B cell (primary cell): Measurements from ENCODE around the gene TLNRD1. TPM values are rescaled to one million over a fixed set of nuclear protein-coding genes. Genes with fewer than 3 reads are reported as not detected.

Source experiments
- ATAC-seq: fragments of 200-7000 bp; cut with Tn5 transposase; one replicate; pipeline ENCODE4 v1.10.0; 2021; ENCODE audit warnings: low read depth, mild to moderate bottlenecking, moderate number of reproducible peaks, moderate library complexity
- CTCF ChIA-PET: fragments of 350-600 bp; sonication (Branson Sonifier 250); formaldehyde crosslinking; loops from one replicate; lab custom pipeline; 2021; ENCODE audit warnings: antibody characterized with exemption, inconsistent platforms; lab: Charles Lee
- POLR2A ChIA-PET: fragments of 350-600 bp; sonication (Branson Sonifier 250); formaldehyde crosslinking; loops from one replicate; lab custom pipeline; 2021; ENCODE audit warnings: antibody characterized with exemption; lab: Charles Lee
- DNase-seq: peaks from one replicate; pipeline ENCODE4 v3.0.0; 2013
- H2AFZ ChIP-seq: 2 replicates; pipeline ENCODE4 v1.6.1; 2012; ENCODE audit warnings: mild to moderate bottlenecking, low read depth, low read length; ENCODE audit not compliant: insufficient read depth, poor library complexity, severe bottlenecking
- H3K27ac ChIP-seq, 2 donors: 1 replicate in 1 of 2; 2 replicates in 1 of 2; pipeline ENCODE4 v1.5.1; 2012 to 2013; ENCODE audit warnings: low read length in 2 of 2, mild to moderate bottlenecking in 2 of 2, moderate library complexity in 1 of 2
- H3K27me3 ChIP-seq, 4 experiments: fragments of 200-600 bp in 1 of 4; sonication (generic) in 1 of 4; replicated peaks in 1 of 4; 1 replicate in 2 of 4; 2 replicates in 2 of 4; pipeline versions ENCODE4 v1.6.1 to v1.7.0; 2013 to 2016; ENCODE audit warnings: low read length in 3 of 4, mild to moderate bottlenecking in 2 of 4, mixed read lengths in 1 of 4, moderate library complexity in 1 of 4; ENCODE audit not compliant: insufficient read depth in 4 of 4, control insufficient read depth in 3 of 4; ENCODE audit errors: control extremely low read depth in 1 of 4
- H3K36me3 ChIP-seq, 2 experiments: replicated peaks in 1 of 2; 1 replicate in 1 of 2; 2 replicates in 1 of 2; pipeline versions ENCODE4 v1.6.1 to v1.7.1; 2013; ENCODE audit warnings: low read length in 1 of 2; ENCODE audit not compliant: insufficient read depth in 2 of 2, control insufficient read depth in 1 of 2; ENCODE audit errors: control extremely low read depth in 1 of 2, extremely low read depth in 1 of 2
- H3K4me1 ChIP-seq, 2 donors: fragments of 200-600 bp in 1 of 2; sonication (generic) in 1 of 2; 1 replicate in 1 of 2; 2 replicates in 1 of 2; pipeline versions ENCODE4 v1.5.1 to v1.6.1; 2013 to 2017; ENCODE audit warnings: low read length in 2 of 2; ENCODE audit not compliant: control insufficient read depth in 2 of 2, insufficient read depth in 2 of 2
- H3K4me2 ChIP-seq: replicated peaks from 2 replicates; pipeline ENCODE3; 2012; ENCODE audit warnings: mild to moderate bottlenecking, low read depth, low read length; ENCODE audit not compliant: poor library complexity, severe bottlenecking
- H3K4me3 ChIP-seq, 5 experiments: fragments of 200-600 bp in 1 of 5; sonication (generic) in 1 of 5; 1 replicate in 3 of 5; 2 replicates in 2 of 5; pipeline versions ENCODE4 v1.5.1 to v1.7.0; 2011 to 2016; ENCODE audit warnings: low read length in 4 of 5, mild to moderate bottlenecking in 4 of 5, low read depth in 2 of 5, control low read depth in 1 of 5, moderate library complexity in 1 of 5; ENCODE audit not compliant: insufficient read depth in 1 of 5; ENCODE audit errors: control extremely low read depth in 1 of 5, extremely low read depth in 1 of 5
- H3K79me2 ChIP-seq: fragments of 200-600 bp; sonication (generic); one replicate; pipeline ENCODE4 v1.6.0; 2016; ENCODE audit warnings: low read length; ENCODE audit not compliant: control insufficient read depth, insufficient read depth
- H3K9ac ChIP-seq: fragments of 200-600 bp; sonication (generic); 2 replicates; pipeline ENCODE4 v1.6.1; 2017; ENCODE audit warnings: mild to moderate bottlenecking, low read length, moderate library complexity
- H3K9me3 ChIP-seq, 3 donors: one replicate each; pipeline versions ENCODE4 v1.6.1 to v1.7.1; 2013; ENCODE audit warnings: low read length in 2 of 3; ENCODE audit not compliant: control insufficient read depth in 2 of 3, insufficient read depth in 1 of 3; ENCODE audit errors: control extremely low read depth in 1 of 3
- H4K20me1 ChIP-seq: 2 replicates; pipeline ENCODE4 v1.6.0; 2012; ENCODE audit warnings: mild to moderate bottlenecking, low read length; ENCODE audit not compliant: insufficient read depth, control insufficient read depth, poor library complexity, severe bottlenecking
- H3K27ac Mint-ChIP-seq: one replicate; pipeline ENCODE4 v1.8.0; 2021; ENCODE audit warnings: mixed read lengths
- H3K27me3 Mint-ChIP-seq: one replicate; pipeline ENCODE4 v1.8.0; 2021; ENCODE audit warnings: mixed read lengths
- H3K4me1 Mint-ChIP-seq: one replicate; pipeline ENCODE4 v1.8.0; 2021; ENCODE audit warnings: mixed read lengths
- H3K4me3 Mint-ChIP-seq: one replicate; pipeline ENCODE4 v1.8.0; 2021; ENCODE audit warnings: mixed read lengths
- H3K9me3 Mint-ChIP-seq: one replicate; pipeline ENCODE4 v1.8.0; 2022; ENCODE audit warnings: mixed read lengths; ENCODE audit not compliant: insufficient read depth
- CTCF ChIP-seq: fragments of 200-600 bp; IDR thresholded peaks from one replicate; pipeline ENCODE4 v1.8.0; 2022; ENCODE audit warnings: antibody characterized with exemption, mild to moderate bottlenecking
- EZH2 ChIP-seq: IDR thresholded peaks from 2 replicates; pipeline ENCODE4 v1.6.1; 2012; ENCODE audit warnings: borderline replicate concordance, low read depth, mild to moderate bottlenecking, moderate library complexity, low read length; ENCODE audit not compliant: insufficient read depth, poor library complexity, severe bottlenecking
- WGBS: methylation state at CpG from one replicate; pipeline ENCODE4 v1.1.5; 2013; ENCODE audit warnings: missing lambda C conversion rate; ENCODE audit not compliant: insufficient coverage; 5-methylcytosine and 5-hydroxymethylcytosine counted together
- intact Hi-C: fragments of 100-400 bp; cut with micrococcal nuclease; formaldehyde crosslinking; loops from one replicate; pipeline ENCODE4 v1.10.0; 2022
- polyA plus RNA-seq: library from polyadenylated mRNA; depleted of rRNA; stranded (reverse); fragments of >200 nt; gene quantifications from 2 replicates; pipeline ENCODE4 v1.2.3, GENCODE V29; 2012
- total RNA-seq, 2 donors: library from RNA; stranded (reverse); fragments of 120-200 nt in 1 of 2; gene quantifications; 1 replicate in 1 of 2; 2 replicates in 1 of 2; pipeline versions ENCODE4 v1.2.3 to v1.2.4, GENCODE V29; 2013 to 2022

TLNRD1 gene
- total and polyA plus RNA-seq, 2 donors (not counting 1 experiment from before 2014, with no cell fraction given): 11.4 to 26.7 TPM

GRCh38 chr15:80996247-80996646 is 4.5 kb upstream of the TLNRD1 start:
- Histone ChIP-seq H3K4me1 (peaks cover 12 to 22% of the 10 kb centered on the region in 2 donors), H3K9me3 (peaks cover 0 to 3% (median 2%) of the 10 kb centered on the region in 3 donors), H3K79me2 (no peaks in the 10 kb centered on the region), H3K4me2 (no peak overlapping the region), H3K36me3 (no peaks in the 10 kb centered on the region), H2AFZ (no peak overlapping the region), H3K9ac (no peak overlapping the region), H3K27ac (no peak overlapping the region), H4K20me1 (no peaks in the 10 kb centered on the region), H3K4me3 (no peak overlapping the region), H3K27me3 (no peaks in the 10 kb centered on the region)
- Mint-ChIP-seq H3K27ac (no peak overlapping the region), H3K9me3 (no peaks in the 10 kb centered on the region), H3K4me3 (no peak overlapping the region), H3K27me3 (no peaks in the 10 kb centered on the region), H3K4me1 (peaks cover 24% of the 10 kb centered on the region)
- TF ChIP-seq EZH2: no peak
- TF ChIP-seq CTCF: peak; percentile 42
- intact Hi-C loops: loop anchor here (10.0 kb wide), 1 partner anchor 301 kb away; the partner anchor contains the start of gene ABHD17C
- peak; percentile 20 for DNase-seq
- no CpG with 5 or more reads among the region's 1 CpG for WGBS
- ATAC-seq: no peak
- CTCF ChIA-PET: no interaction called here
- POLR2A ChIA-PET: no interaction called here

GRCh38 chr15:80997692-80998091 is 3.0 kb upstream of the TLNRD1 start:
- ChIA-PET POLR2A (interaction anchor here (0.6 kb wide), 1 partner anchor 8 kb away, joined by 5 read pairs; no protein-coding TSS in a partner anchor), CTCF (interaction anchor here (0.7 to 2.1 kb wide), 2 partner anchors 111 to 268 kb away, joined by 3 to 9 read pairs; no protein-coding TSS in a partner anchor)
- H3K4me3 Mint-ChIP-seq: no peak overlapping the region
- TF ChIP-seq CTCF (no peak), EZH2 (no peak)
- H3K79me2 ChIP-seq: peaks cover 9% of the 10 kb centered on the region
- H2AFZ ChIP-seq: no peak overlapping the region
- H3K4me1 Mint-ChIP-seq: peaks cover 18% of the 10 kb centered on the region
- H3K27ac ChIP-seq: no peak overlapping the region
- H3K9ac ChIP-seq: no peak overlapping the region
- H4K20me1 ChIP-seq: peaks cover 7% of the 10 kb centered on the region
- no peak overlapping the region for H3K27ac Mint-ChIP-seq
- H3K4me2 ChIP-seq: no peak overlapping the region
- no CpG with 5 or more reads among the region's 1 CpG for WGBS
- peaks cover 17 to 26% of the 10 kb centered on the region in 2 donors for H3K4me1 ChIP-seq
- DNase-seq: no peak
- intact Hi-C loops: loop anchor here (10.0 kb wide), 1 partner anchor 303 kb away; the partner anchor contains the start of gene ABHD17C
- H3K9me3 ChIP-seq: peaks cover 0 to 3% (median 2%) of the 10 kb centered on the region in 3 donors
- H3K36me3 ChIP-seq: no peaks in the 10 kb centered on the region
- no peaks in the 10 kb centered on the region for H3K27me3 Mint-ChIP-seq
- H3K4me3 ChIP-seq: no peak overlapping the region
- no peaks in the 10 kb centered on the region for H3K27me3 ChIP-seq
- no peaks in the 10 kb centered on the region for H3K9me3 Mint-ChIP-seq
- ATAC-seq: no peak
